Measurements from ENCODE around the gene CACNA1E.

DNA sequence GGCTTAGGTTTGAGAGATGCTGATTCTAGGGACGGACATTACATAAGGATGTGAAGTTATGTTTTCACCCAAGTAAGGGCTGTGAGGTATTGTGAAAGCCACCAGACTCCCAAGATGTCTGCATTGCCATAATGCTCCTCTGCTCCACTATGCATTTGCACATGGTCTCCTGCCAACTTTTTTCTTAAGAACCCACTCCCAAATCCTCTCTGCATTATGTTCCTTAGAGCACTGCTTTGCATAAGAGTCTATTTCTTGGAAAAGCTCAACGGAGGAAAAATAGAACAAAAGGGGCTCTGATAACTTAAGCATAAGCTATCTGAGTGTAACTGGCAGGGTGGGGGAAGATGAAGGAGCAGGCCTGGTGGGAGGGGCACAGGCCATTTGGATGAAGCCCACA, 5.0 kb upstream of the CACNA1E start:
- TF ChIP-seq DR1 (CRISPR knock-in tag; IDR thresholded peaks at IDR 0.05) (no peak), POLR2AphosphoS5 (IDR thresholded peaks at IDR 0.05; ENCODE audit: low read depth, low read length) (no peak)

Data from HepG2 (cell line).